ENCODE data around the gene LZTS3. TPM values are rescaled to one million over a fixed set of nuclear protein-coding genes. Genes with fewer than 3 reads are reported as not detected.

Gene LZTS3
- total and polyA plus RNA-seq, 2 of the 13 experiments (the other 11 are each of a cell fraction or from before 2014, with no cell fraction given), result 10.1 to 31.3 TPM

- TF ChIP-seq ZBTB37 (CRISPR knock-in tag; IDR thresholded peaks at IDR 0.05) (no peak), ZNF225 (CRISPR knock-in tag; IDR thresholded peaks at IDR 0.05) (peak; percentile 39; the same call in 1 of the 2 replicates), ZNF674 (CRISPR knock-in tag; IDR thresholded peaks at IDR 0.05; ENCODE audit: low read depth) (no peak), LCORL (IDR thresholded peaks at IDR 0.05) (no peak), LCORL (CRISPR knock-in tag; IDR thresholded peaks at IDR 0.05) (no peak), ZNF567 (CRISPR knock-in tag; IDR thresholded peaks at IDR 0.05; ENCODE audit: borderline replicate concordance) (no peak), ZNF274 (CRISPR knock-in tag; IDR thresholded peaks at IDR 0.05) (no peak), ZNF710 (CRISPR knock-in tag; IDR thresholded peaks at IDR 0.05; ENCODE audit: borderline replicate concordance) (no peak), IRF2 (CRISPR knock-in tag; IDR thresholded peaks at IDR 0.05) (no peak), FOXP4 (CRISPR knock-in tag; IDR thresholded peaks at IDR 0.05) (no peak), U2AF2 (IDR thresholded peaks at IDR 0.05; ENCODE audit: low read depth, low read length) (no peak), CERS6 (CRISPR knock-in tag; IDR thresholded peaks at IDR 0.05) (no peak), ZNF781 (CRISPR knock-in tag; IDR thresholded peaks at IDR 0.05; ENCODE audit: borderline replicate concordance, not compliant biosample characterization) (no peak), AKAP8 (CRISPR knock-in tag; IDR thresholded peaks at IDR 0.05) (no peak; the same call in 1 of the 2 replicates), ATF1 (CRISPR knock-in tag; IDR thresholded peaks at IDR 0.05) (no peak), ZNF629 (CRISPR knock-in tag; conservative IDR thresholded peaks at IDR 0.05) (no peak), FLYWCH1 (CRISPR knock-in tag; IDR thresholded peaks at IDR 0.05) (no peak), TEAD2 (CRISPR knock-in tag; IDR thresholded peaks at IDR 0.05) (no peak), ZNF780A (CRISPR knock-in tag; IDR thresholded peaks at IDR 0.05) (no peak), ZBTB1 (CRISPR knock-in tag; IDR thresholded peaks at IDR 0.05; ENCODE audit: borderline replicate concordance) (no peak), SNAPC2 (CRISPR knock-in tag; IDR thresholded peaks at IDR 0.05) (no peak), ZXDC (CRISPR knock-in tag; IDR thresholded peaks at IDR 0.05) (no peak), TBP (CRISPR knock-in tag; IDR thresholded peaks at IDR 0.05) (no peak)
Observed at GRCh38 chr20:3162080-3162611, 11.2 kb downstream of the LZTS3 start (continued).
